GM23338 (cell line): ENCODE data around the gene EXTL1. TPM values are rescaled to one million over a fixed set of nuclear protein-coding genes. Genes with fewer than 3 reads are reported as not detected.

Experiments used
- ATAC-seq: fragments of 200-7000 bp; cut with Tn5 transposase; 3 replicates; pipeline ENCODE4 v1.9.1; 2020
- DNase-seq: peaks from one replicate; pipeline ENCODE4 v3.0.0-alpha.2; 2015; ENCODE audit warnings: low spot score
- H2AFZ ChIP-seq: fragments of 200-600 bp; sonication (generic); 2 replicates; pipeline ENCODE4 v1.8.0; 2016; ENCODE audit warnings: antibody characterized with exemption, mild to moderate bottlenecking, moderate library complexity
- H3F3A ChIP-seq: fragments of 200-600 bp; sonication (generic); replicated peaks from 2 replicates; pipeline ENCODE4 v1.8.0; 2017; ENCODE audit warnings: antibody characterized with exemption, mixed run types, low read depth
- H3K27ac ChIP-seq: fragments of 200-600 bp; sonication (generic); 2 replicates; pipeline ENCODE4 v1.6.1; 2016; ENCODE audit warnings: low read depth
- H3K27me3 ChIP-seq: fragments of 200-600 bp; sonication (generic); 2 replicates; pipeline ENCODE4 v1.8.0; 2016; ENCODE audit warnings: mild to moderate bottlenecking, mixed run types, moderate library complexity; ENCODE audit not compliant: insufficient read depth
- H3K36me3 ChIP-seq: fragments of 200-600 bp; sonication (generic); 2 replicates; pipeline ENCODE4 v1.8.0; 2016; ENCODE audit warnings: mild to moderate bottlenecking; ENCODE audit not compliant: insufficient read depth
- H3K4me1 ChIP-seq: fragments of 200-600 bp; sonication (generic); 2 replicates; pipeline ENCODE4 v1.8.0; 2016; ENCODE audit warnings: mild to moderate bottlenecking, moderate library complexity; ENCODE audit not compliant: insufficient read depth
- H3K4me2 ChIP-seq: fragments of 200-600 bp; sonication (generic); 2 replicates; pipeline ENCODE4 v1.7.1; 2017; ENCODE audit warnings: mixed run types
- H3K4me3 ChIP-seq: fragments of 200-600 bp; sonication (generic); 2 replicates; pipeline ENCODE4 v1.6.1; 2016; ENCODE audit warnings: mixed run types
- H3K79me2 ChIP-seq: fragments of 200-600 bp; sonication (generic); replicated peaks from 2 replicates; pipeline ENCODE4 v1.8.0; 2017; ENCODE audit warnings: mild to moderate bottlenecking; ENCODE audit not compliant: insufficient read depth
- H3K9me2 ChIP-seq: fragments of 200-600 bp; sonication (generic); 2 replicates; pipeline ENCODE4 v1.8.0; 2017; ENCODE audit not compliant: insufficient read depth
- H4K20me1 ChIP-seq: fragments of 200-600 bp; sonication (generic); replicated peaks from 2 replicates; pipeline ENCODE4 v1.8.0; 2017; ENCODE audit warnings: mild to moderate bottlenecking; ENCODE audit not compliant: insufficient read depth
- H3K27ac Mint-ChIP-seq: 2 replicates; pipeline ENCODE4 v1.8.0; 2020; ENCODE audit warnings: inconsistent platforms, mild to moderate bottlenecking, moderate library complexity, mixed read lengths
- H3K27me3 Mint-ChIP-seq: 3 replicates; pipeline ENCODE4 v1.8.0; 2022; ENCODE audit warnings: low read depth, mild to moderate bottlenecking, moderate library complexity, mixed read lengths, inconsistent platforms; ENCODE audit not compliant: insufficient read depth, poor library complexity
- H3K36me3 Mint-ChIP-seq: 3 replicates; pipeline ENCODE4 v1.8.0; 2021; ENCODE audit warnings: low read depth, mild to moderate bottlenecking, inconsistent platforms, moderate library complexity, mixed read lengths
- H3K4me1 Mint-ChIP-seq: 3 replicates; pipeline ENCODE4 v1.8.0; 2020; ENCODE audit warnings: mild to moderate bottlenecking, inconsistent platforms, mixed read lengths
- H3K4me3 Mint-ChIP-seq: 3 replicates; pipeline ENCODE4 v1.8.0; 2021; ENCODE audit warnings: moderate library complexity, mild to moderate bottlenecking, inconsistent platforms, mixed read lengths
- H3K9me3 Mint-ChIP-seq: 3 replicates; pipeline ENCODE4 v1.8.0; 2020; ENCODE audit warnings: moderate library complexity, mild to moderate bottlenecking, inconsistent platforms, mixed read lengths
- CREB1 ChIP-seq: fragments of 250-450 bp; sonication (Bioruptor Pico); IDR thresholded peaks from 2 replicates; pipeline ENCODE4 v1.5.0; 2020; ENCODE audit warnings: low read depth, mild to moderate bottlenecking, moderate library complexity
- EZH2phosphoT487 ChIP-seq: fragments of 200-600 bp; sonication (generic); IDR thresholded peaks from one replicate; pipeline ENCODE4 v1.8.1; 2018; ENCODE audit warnings: antibody characterized with exemption; ENCODE audit not compliant: unreplicated experiment
- POLR2AphosphoS5 ChIP-seq: IDR thresholded peaks from 2 replicates; pipeline ENCODE4 v1.6.1; 2016; ENCODE audit warnings: antibody characterized with exemption, low read depth
- STAT1 ChIP-seq: IDR thresholded peaks from one replicate; pipeline ENCODE4 v1.6.1; 2016; ENCODE audit warnings: antibody characterized with exemption; ENCODE audit not compliant: unreplicated experiment
- polyA plus RNA-seq: library from polyadenylated mRNA; unstranded; fragments of >200 nt; fragmentation: Nextera tagmentation; extraction: Ambion mirVana; gene quantifications from 2 replicates; pipeline ENCODE4 v1.2.1, GENCODE V29; 2016
- total RNA-seq: library from RNA; depleted of rRNA; stranded (reverse); fragments of >200 nt; shearing (Covaris generic); gene quantifications from 2 replicates; pipeline ENCODE4 v1.2.3, GENCODE V29; 2014
- TF ChIP-seq, protein P1 (sequence below): fragments of 250-450 bp; sonication (Bioruptor Pico); IDR thresholded peaks from 2 replicates; pipeline ENCODE4 v1.5.0; 2020; ENCODE audit warnings: mild to moderate bottlenecking, moderate library complexity
- TF ChIP-seq, protein P2 (sequence below): IDR thresholded peaks from 2 replicates; pipeline ENCODE4 v1.6.1; 2016; ENCODE audit warnings: antibody characterized with exemption

The EXTL1 gene
- total and polyA plus RNA-seq, 2 experiments from 2014 or later, result 0.37 to 1.2 TPM

DNA sequence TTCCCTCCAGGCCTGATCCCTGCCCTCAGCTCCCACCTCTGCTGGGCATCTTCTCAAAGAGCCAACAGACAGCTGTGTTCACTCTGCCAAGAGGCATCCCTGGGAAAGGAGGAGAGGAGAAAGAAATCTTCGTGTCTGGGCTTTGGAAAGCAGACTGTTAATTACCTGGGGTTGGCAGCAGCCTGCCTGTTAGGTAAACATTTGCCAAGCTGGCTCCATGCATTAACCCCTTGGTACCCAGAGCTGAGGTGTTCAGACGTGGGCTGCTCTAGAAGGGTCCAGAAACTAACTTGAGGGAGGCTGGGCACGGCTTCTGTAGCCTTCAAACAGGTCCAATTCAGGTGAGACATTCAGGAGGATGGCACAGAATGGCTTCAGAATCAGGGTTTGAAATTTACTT lies 8.7 kb upstream of the EXTL1 start (continued):
- TF ChIP-seq, protein P1, sequence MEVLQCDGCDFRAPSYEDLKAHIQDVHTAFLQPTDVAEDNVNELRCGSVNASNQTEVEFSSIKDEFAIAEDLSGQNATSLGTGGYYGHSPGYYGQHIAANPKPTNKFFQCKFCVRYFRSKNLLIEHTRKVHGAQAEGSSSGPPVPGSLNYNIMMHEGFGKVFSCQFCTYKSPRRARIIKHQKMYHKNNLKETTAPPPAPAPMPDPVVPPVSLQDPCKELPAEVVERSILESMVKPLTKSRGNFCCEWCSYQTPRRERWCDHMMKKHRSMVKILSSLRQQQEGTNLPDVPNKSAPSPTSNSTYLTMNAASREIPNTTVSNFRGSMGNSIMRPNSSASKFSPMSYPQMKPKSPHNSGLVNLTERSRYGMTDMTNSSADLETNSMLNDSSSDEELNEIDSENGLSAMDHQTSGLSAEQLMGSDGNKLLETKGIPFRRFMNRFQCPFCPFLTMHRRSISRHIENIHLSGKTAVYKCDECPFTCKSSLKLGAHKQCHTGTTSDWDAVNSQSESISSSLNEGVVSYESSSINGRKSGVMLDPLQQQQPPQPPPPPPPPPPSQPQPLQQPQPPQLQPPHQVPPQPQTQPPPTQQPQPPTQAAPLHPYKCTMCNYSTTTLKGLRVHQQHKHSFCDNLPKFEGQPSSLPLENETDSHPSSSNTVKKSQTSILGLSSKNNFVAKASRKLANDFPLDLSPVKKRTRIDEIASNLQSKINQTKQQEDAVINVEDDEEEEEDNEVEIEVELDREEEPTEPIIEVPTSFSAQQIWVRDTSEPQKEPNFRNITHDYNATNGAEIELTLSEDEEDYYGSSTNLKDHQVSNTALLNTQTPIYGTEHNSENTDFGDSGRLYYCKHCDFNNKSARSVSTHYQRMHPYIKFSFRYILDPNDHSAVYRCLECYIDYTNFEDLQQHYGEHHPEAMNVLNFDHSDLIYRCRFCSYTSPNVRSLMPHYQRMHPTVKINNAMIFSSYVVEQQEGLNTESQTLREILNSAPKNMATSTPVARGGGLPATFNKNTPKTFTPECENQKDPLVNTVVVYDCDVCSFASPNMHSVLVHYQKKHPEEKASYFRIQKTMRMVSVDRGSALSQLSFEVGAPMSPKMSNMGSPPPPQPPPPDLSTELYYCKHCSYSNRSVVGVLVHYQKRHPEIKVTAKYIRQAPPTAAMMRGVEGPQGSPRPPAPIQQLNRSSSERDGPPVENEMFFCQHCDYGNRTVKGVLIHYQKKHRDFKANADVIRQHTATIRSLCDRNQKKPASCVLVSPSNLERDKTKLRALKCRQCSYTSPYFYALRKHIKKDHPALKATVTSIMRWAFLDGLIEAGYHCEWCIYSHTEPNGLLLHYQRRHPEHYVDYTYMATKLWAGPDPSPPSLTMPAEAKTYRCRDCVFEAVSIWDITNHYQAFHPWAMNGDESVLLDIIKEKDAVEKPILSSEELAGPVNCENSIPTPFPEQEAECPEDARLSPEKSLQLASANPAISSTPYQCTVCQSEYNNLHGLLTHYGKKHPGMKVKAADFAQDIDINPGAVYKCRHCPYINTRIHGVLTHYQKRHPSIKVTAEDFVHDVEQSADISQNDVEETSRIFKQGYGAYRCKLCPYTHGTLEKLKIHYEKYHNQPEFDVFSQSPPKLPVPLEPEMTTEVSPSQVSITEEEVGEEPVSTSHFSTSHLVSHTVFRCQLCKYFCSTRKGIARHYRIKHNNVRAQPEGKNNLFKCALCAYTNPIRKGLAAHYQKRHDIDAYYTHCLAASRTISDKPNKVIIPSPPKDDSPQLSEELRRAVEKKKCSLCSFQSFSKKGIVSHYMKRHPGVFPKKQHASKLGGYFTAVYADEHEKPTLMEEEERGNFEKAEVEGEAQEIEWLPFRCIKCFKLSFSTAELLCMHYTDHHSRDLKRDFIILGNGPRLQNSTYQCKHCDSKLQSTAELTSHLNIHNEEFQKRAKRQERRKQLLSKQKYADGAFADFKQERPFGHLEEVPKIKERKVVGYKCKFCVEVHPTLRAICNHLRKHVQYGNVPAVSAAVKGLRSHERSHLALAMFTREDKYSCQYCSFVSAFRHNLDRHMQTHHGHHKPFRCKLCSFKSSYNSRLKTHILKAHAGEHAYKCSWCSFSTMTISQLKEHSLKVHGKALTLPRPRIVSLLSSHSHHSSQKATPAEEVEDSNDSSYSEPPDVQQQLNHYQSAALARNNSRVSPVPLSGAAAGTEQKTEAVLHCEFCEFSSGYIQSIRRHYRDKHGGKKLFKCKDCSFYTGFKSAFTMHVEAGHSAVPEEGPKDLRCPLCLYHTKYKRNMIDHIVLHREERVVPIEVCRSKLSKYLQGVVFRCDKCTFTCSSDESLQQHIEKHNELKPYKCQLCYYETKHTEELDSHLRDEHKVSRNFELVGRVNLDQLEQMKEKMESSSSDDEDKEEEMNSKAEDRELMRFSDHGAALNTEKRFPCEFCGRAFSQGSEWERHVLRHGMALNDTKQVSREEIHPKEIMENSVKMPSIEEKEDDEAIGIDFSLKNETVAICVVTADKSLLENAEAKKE, result no peak
- TF ChIP-seq POLR2AphosphoS5 (no peak), EZH2phosphoT487 (no peak)
- TF ChIP-seq, protein P2, sequence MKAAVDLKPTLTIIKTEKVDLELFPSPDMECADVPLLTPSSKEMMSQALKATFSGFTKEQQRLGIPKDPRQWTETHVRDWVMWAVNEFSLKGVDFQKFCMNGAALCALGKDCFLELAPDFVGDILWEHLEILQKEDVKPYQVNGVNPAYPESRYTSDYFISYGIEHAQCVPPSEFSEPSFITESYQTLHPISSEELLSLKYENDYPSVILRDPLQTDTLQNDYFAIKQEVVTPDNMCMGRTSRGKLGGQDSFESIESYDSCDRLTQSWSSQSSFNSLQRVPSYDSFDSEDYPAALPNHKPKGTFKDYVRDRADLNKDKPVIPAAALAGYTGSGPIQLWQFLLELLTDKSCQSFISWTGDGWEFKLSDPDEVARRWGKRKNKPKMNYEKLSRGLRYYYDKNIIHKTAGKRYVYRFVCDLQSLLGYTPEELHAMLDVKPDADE, result no peak

DNA sequence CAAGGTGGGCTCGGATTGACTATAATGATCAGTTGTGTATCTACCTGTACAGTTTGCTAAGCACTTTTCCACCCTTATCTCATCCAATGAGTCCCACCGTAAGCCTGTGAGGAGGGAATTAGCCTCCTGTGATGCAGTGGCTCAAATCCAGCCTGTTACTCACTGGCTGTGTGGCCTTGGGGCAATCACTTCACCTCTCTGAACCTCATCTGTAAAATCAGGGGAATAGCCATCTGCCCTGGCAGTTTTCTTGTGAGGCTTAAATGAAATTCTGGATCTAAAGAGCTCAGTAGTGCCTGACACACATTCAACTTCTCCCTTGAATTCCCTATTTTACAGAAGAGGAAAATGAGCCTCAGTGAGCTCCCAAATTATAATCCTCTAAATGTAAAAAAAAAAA lies 7.4 kb upstream of the EXTL1 start:
- H3K4me2 ChIP-seq, result no peak overlapping the region
- H3K4me1 ChIP-seq, result peaks cover 13% of the 10 kb centered on the region
- no peak overlapping the region for H3K27ac ChIP-seq
- no peaks in the 10 kb centered on the region for H3K27me3 ChIP-seq
- ATAC-seq (no peak), DNase-seq (no peak)
- Mint-ChIP-seq H3K27ac (no peak overlapping the region), H3K4me1 (peaks cover 30% of the 10 kb centered on the region), H3K27me3 (peaks cover 17% of the 10 kb centered on the region), H3K4me3 (no peak overlapping the region), H3K9me3 (no peaks in the 10 kb centered on the region), H3K36me3 (no peaks in the 10 kb centered on the region)
- 0 out of 2 replicates have a peak, but pooled peaks cover 5% of the 10 kb centered on the region for H3F3A ChIP-seq
- no peaks in the 10 kb centered on the region for H3K36me3 ChIP-seq
- H3K4me3 ChIP-seq, result no peak overlapping the region
- no peaks in the 10 kb centered on the region for H3K79me2 ChIP-seq
- H2AFZ ChIP-seq, result no peak overlapping the region
- H4K20me1 ChIP-seq, result no peaks in the 10 kb centered on the region
- no peaks in the 10 kb centered on the region for H3K9me2 ChIP-seq
- no peak for TF ChIP-seq CREB1 (CRISPR knock-in tag)
- no peak for TF ChIP-seq POLR2AphosphoS5
- no peak for TF ChIP-seq STAT1
- TF ChIP-seq, protein P2, result no peak
- TF ChIP-seq, protein P1, result no peak
